ENCODE measurements around the gene PRKCE. TPM values are rescaled to one million over a fixed set of nuclear protein-coding genes. Genes with fewer than 3 reads are reported as not detected.

The PRKCE gene
- total and polyA plus RNA-seq, 2 donors (not counting 3 experiments of a cell fraction or from before 2014, with no cell fraction given) = 27.9 to 33.9 TPM

- Histone ChIP-seq H3K36me3 (ENCODE audit: control insufficient read depth in 2 of 2, extremely low read depth in 1 of 2, insufficient read depth in 2 of 2, low read length in 2 of 2) (no peaks in the 10 kb centered on the region), H3K9me1 (replicated peaks; ENCODE audit: control insufficient read depth, extremely low read depth, insufficient read depth, low read length) (no peaks in the 10 kb centered on the region), H3K79me2 (ENCODE audit: control insufficient read depth, insufficient read depth, low read length) (no peaks in the 10 kb centered on the region), H3K27me3 (ENCODE audit: control insufficient read depth in 2 of 2, insufficient read depth in 2 of 2, low read length in 2 of 2) (no peaks in the 10 kb centered on the region), H2AFZ (ENCODE audit: low read depth, low read length) (no peak overlapping the region), H3K27ac (ENCODE audit: insufficient read depth, low read depth, low read length) (no peak overlapping the region), H3K9ac (replicated peaks; ENCODE audit: extremely low read depth, insufficient read depth, low read length) (no peak overlapping the region), H3K4me3 (replicated peaks in 1 of 3; ENCODE audit: insufficient read depth in 1 of 3, low read depth in 1 of 3, low read length in 3 of 3) (no peak overlapping the region), H3K4me1 (ENCODE audit: control insufficient read depth, extremely low read depth, insufficient read depth, low read length) (peaks cover 6% of the 10 kb centered on the region), H4K20me1 (replicated peaks; ENCODE audit: control insufficient read depth, extremely low read depth, insufficient read depth, low read length) (no peaks in the 10 kb centered on the region), H3K9me3 (replicated peaks; ENCODE audit: control insufficient read depth, insufficient read depth, low read length) (no peaks in the 10 kb centered on the region), H3K4me2 (ENCODE audit: insufficient read depth, low read length) (no peak overlapping the region)
- BruUV-seq (replicated peaks) = no TSS peak
- CTCF ChIA-PET = interaction anchor here (1.0 to 1.3 kb wide), 2 partner anchors 9 to 25 kb away, joined by 3 read pairs; no protein-coding TSS in a partner anchor
- dilution Hi-C loops (cut with MboI; ENCODE audit: extremely low pct_ligation_motif_present, low sequenced_read_pairs) = no loop called here
- TF ChIP-seq GATA2 (IDR thresholded peaks at IDR 0.05; ENCODE audit: insufficient read depth, insufficient read length, low read depth, low read length) (no peak), EZH2 (IDR thresholded peaks at IDR 0.05; ENCODE audit: borderline replicate concordance, low read depth, low read length, severe bottlenecking) (no peak), JUN (IDR thresholded peaks at IDR 0.05; ENCODE audit: borderline replicate concordance, insufficient read depth, insufficient read length, low read depth) (no peak), POLR2A (IDR thresholded peaks at IDR 0.05; ENCODE audit: low read depth, low read length) (no peak), MYC (IDR thresholded peaks at IDR 0.05; ENCODE audit: low read depth, low read length) (no peak), POLR2AphosphoS5 (IDR thresholded peaks at IDR 0.05; ENCODE audit: insufficient read depth, low read depth, low read length) (no peak), FOS (IDR thresholded peaks at IDR 0.05; ENCODE audit: borderline replicate concordance, insufficient read depth, low read length) (no peak)
- TF ChIP-seq, protein P1, sequence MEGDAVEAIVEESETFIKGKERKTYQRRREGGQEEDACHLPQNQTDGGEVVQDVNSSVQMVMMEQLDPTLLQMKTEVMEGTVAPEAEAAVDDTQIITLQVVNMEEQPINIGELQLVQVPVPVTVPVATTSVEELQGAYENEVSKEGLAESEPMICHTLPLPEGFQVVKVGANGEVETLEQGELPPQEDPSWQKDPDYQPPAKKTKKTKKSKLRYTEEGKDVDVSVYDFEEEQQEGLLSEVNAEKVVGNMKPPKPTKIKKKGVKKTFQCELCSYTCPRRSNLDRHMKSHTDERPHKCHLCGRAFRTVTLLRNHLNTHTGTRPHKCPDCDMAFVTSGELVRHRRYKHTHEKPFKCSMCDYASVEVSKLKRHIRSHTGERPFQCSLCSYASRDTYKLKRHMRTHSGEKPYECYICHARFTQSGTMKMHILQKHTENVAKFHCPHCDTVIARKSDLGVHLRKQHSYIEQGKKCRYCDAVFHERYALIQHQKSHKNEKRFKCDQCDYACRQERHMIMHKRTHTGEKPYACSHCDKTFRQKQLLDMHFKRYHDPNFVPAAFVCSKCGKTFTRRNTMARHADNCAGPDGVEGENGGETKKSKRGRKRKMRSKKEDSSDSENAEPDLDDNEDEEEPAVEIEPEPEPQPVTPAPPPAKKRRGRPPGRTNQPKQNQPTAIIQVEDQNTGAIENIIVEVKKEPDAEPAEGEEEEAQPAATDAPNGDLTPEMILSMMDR (IDR thresholded peaks at IDR 0.05; ENCODE audit: extremely low read depth in 1 of 2, insufficient read depth in 1 of 2, low read depth in 1 of 2, low read length in 2 of 2) = no peak
- TF ChIP-seq, protein P2, sequence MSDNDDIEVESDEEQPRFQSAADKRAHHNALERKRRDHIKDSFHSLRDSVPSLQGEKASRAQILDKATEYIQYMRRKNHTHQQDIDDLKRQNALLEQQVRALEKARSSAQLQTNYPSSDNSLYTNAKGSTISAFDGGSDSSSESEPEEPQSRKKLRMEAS (IDR thresholded peaks at IDR 0.05; ENCODE audit: insufficient read depth, insufficient read length) = no peak
- intact Hi-C loops (cut with micrococcal nuclease) = no loop called here
- POLR2A ChIA-PET = interaction anchor here (0.6 kb wide), 1 partner anchor 231 kb away, joined by 3 read pairs; no protein-coding TSS in a partner anchor
- no peak for FAIRE-seq
- no peak for DNase-seq (ENCODE audit: low read depth, low spot score)
Observed at GRCh38 chr2:45881970-45882581, 230.6 kb downstream of the PRKCE start.
